Measurements from ENCODE around the gene PPIL3.

- TF ChIP-seq CTCF (IDR thresholded peaks at IDR 0.05; ENCODE audit: poor library complexity, severe bottlenecking) (no peak), EZH2 (IDR thresholded peaks at IDR 0.05; ENCODE audit: borderline replicate concordance, insufficient read depth, low read length, poor library complexity, severe bottlenecking) (no peak), REST (IDR thresholded peaks at IDR 0.05; ENCODE audit: borderline replicate concordance) (no peak)
Measured at GRCh38 chr2:200850512-200851256, 38.2 kb downstream of the PPIL3 start.
